RWPE2 (cell line): ENCODE data around the gene DSC3.

ENCODE experiments used
- ATAC-seq: fragments of 200-7000 bp; cut with Tn5 transposase; 3 replicates; pipeline ENCODE4 v1.9.1; 2021; ENCODE audit warnings: low read depth
- DNase-seq: peaks from one replicate; pipeline ENCODE4 v3.0.0-alpha.2; 2020; ENCODE audit warnings: low spot score
- H3K27ac ChIP-seq: fragments of 450-650 bp; 2 replicates; pipeline ENCODE4 v1.5.1; 2017; ENCODE audit warnings: mild to moderate bottlenecking; ENCODE audit not compliant: poor library complexity, severe bottlenecking
- H3K27me3 ChIP-seq: fragments of 250-450 bp; sonication (Bioruptor Pico); 2 replicates; pipeline ENCODE4 v1.5.1; 2021; ENCODE audit warnings: mild to moderate bottlenecking, moderate library complexity; ENCODE audit not compliant: insufficient read depth, poor library complexity, severe bottlenecking
- H3K36me3 ChIP-seq: fragments of 250-450 bp; sonication (Bioruptor Pico); 2 replicates; pipeline ENCODE4 v1.5.1; 2020; ENCODE audit warnings: low read depth, mild to moderate bottlenecking, moderate library complexity
- H3K4me1 ChIP-seq: fragments of 250-450 bp; sonication (Bioruptor Pico); 2 replicates; pipeline ENCODE4 v1.5.1; 2021; ENCODE audit warnings: mild to moderate bottlenecking, moderate library complexity; ENCODE audit not compliant: insufficient read depth, poor library complexity, severe bottlenecking
- H3K4me3 ChIP-seq: fragments of 250-450 bp; sonication (Bioruptor Pico); 2 replicates; pipeline ENCODE4 v1.5.1; 2021; ENCODE audit warnings: mild to moderate bottlenecking, moderate library complexity; ENCODE audit not compliant: severe bottlenecking
- H3K9me3 ChIP-seq: fragments of 250-450 bp; sonication (Bioruptor Pico); 2 replicates; pipeline ENCODE4 v1.5.1; 2021; ENCODE audit warnings: mild to moderate bottlenecking, moderate library complexity; ENCODE audit not compliant: severe bottlenecking
- CTCF ChIP-seq: fragments of 450-650 bp; IDR thresholded peaks from one replicate; pipeline ENCODE4 v1.5.1; 2017; ENCODE audit warnings: mild to moderate bottlenecking, moderate library complexity; ENCODE audit not compliant: poor library complexity, severe bottlenecking

The DSC3 gene

GRCh38 chr18:30954262-30954661 is 88.3 kb downstream of the DSC3 start:
- no peak overlapping the region for H3K27ac ChIP-seq
- no peaks in the 10 kb centered on the region for H3K27me3 ChIP-seq
- H3K36me3 ChIP-seq = no peaks in the 10 kb centered on the region
- TF ChIP-seq CTCF = no peak
- ATAC-seq = no peak
- no peaks in the 10 kb centered on the region for H3K4me1 ChIP-seq
- DNase-seq = no peak
- no peaks in the 10 kb centered on the region for H3K9me3 ChIP-seq
- H3K4me3 ChIP-seq = no peak overlapping the region

GRCh38 chr18:30945761-30946160 is 96.8 kb downstream of the DSC3 start:
- Histone ChIP-seq H3K36me3 (no peaks in the 10 kb centered on the region), H3K9me3 (peaks cover 4% of the 10 kb centered on the region)
- ATAC-seq = no peak

GRCh38 chr18:30944773-30945417 is 97.6 kb downstream of the DSC3 start:
- Histone ChIP-seq H3K27me3 (peaks cover 16% of the 10 kb centered on the region), H3K27ac (no peak overlapping the region), H3K4me1 (no peaks in the 10 kb centered on the region), H3K36me3 (no peaks in the 10 kb centered on the region), H3K9me3 (peaks cover 5% of the 10 kb centered on the region), H3K4me3 (no peak overlapping the region)
- no peak for TF ChIP-seq CTCF
- ATAC-seq (no peak), DNase-seq (no peak)

More at GRCh38 chr18:30945761-30946160, 96.8 kb downstream of the DSC3 start:
- H3K27ac ChIP-seq = no peak overlapping the region
- H3K4me1 ChIP-seq = no peaks in the 10 kb centered on the region
- H3K27me3 ChIP-seq = peaks cover 16% of the 10 kb centered on the region
- no peak for TF ChIP-seq CTCF
- no peak for DNase-seq
- no peak overlapping the region for H3K4me3 ChIP-seq

GRCh38 chr18:30940952-30941539 is 101.5 kb downstream of the DSC3 start:
- H3K4me3 ChIP-seq = no peak overlapping the region
- no peaks in the 10 kb centered on the region for H3K4me1 ChIP-seq
- DNase-seq (no peak), ATAC-seq (no peak)
- no peak for TF ChIP-seq CTCF
- no peak overlapping the region for H3K27ac ChIP-seq
- H3K36me3 ChIP-seq = no peaks in the 10 kb centered on the region
- H3K27me3 ChIP-seq = peaks cover 6% of the 10 kb centered on the region
- H3K9me3 ChIP-seq = peaks cover 5% of the 10 kb centered on the region
